IPS DF 4.7 (cell line): ENCODE data around the gene GINS1.

ENCODE experiments used
- DNase-seq: peaks from one replicate; pipeline ENCODE4 v3.0.0-alpha.2; 2013; ENCODE audit warnings: low spot score; ENCODE audit errors: extremely low read depth

GINS1 gene

GRCh38 chr20:25493137-25493536, 85.7 kb downstream of the GINS1 start:
- DNase-seq, result no peak

DNA sequence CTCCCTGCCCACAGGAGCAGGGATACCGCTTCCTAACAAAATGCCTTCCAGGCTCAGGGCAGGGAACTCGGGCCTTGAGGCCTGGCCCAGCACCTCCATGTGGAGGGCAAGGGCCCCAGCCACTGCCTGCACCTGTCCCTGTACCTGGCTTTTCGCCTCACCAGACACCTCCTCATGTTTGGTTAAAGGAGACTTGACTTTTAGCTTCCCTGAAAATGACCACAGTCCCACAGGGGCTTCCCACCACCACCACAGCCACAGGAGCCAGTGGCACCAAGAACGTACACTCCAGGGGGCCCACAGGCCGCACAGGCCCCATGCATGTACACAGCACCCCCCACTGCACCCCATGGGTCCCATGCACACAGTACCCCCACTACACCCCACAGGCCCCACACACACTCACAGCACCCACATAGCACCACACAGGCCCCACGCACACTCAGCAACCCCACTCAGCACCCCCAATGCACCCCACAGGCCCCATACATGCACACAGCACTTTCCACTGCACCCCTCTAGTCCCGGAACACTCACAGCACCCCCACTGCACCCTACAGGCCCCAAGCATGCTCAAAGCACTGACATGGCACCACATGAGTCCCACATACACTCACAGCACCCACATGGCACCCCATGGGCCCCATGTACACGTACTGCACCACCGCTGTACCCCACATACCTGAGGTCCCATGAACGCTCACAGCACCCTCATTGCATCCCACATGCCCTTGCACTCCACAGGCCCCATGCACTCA, 86.5 kb downstream of the GINS1 start:
- DNase-seq, result no peak

GRCh38 chr20:25494506-25495188, 87.2 kb downstream of the GINS1 start:
- DNase-seq, result no peak

DNA sequence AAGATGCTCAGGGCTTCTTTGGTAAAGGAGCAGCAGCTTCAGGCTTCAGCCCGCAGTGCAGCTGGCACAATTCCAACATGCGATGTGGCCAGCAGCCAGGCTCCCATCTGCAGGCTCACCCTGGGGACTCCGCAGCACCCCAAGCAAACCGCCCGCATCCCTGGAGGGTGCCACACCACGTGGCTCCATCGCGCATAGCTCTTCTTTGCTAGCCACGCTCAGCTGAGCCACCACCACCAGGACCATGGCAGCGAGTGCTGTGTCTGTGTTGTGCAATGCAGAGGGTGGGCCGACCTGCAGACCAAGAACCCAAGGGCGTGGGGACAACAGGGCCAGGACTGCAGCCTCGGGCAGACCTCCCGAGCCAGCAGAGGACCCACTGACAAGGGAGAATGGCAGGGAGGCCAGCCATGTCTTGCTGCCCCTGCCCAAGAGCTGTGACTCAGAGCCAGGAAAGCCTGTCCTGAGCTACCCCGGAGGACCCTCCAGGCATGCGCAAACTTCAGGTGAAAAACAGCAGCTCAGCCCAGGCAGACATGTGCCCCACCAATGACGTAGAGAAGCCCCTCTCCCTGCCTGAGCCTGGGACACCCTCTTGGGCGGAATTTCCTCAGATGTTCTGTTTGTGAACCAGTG, 87.8 kb downstream of the GINS1 start:
- DNase-seq, result no peak

DNA sequence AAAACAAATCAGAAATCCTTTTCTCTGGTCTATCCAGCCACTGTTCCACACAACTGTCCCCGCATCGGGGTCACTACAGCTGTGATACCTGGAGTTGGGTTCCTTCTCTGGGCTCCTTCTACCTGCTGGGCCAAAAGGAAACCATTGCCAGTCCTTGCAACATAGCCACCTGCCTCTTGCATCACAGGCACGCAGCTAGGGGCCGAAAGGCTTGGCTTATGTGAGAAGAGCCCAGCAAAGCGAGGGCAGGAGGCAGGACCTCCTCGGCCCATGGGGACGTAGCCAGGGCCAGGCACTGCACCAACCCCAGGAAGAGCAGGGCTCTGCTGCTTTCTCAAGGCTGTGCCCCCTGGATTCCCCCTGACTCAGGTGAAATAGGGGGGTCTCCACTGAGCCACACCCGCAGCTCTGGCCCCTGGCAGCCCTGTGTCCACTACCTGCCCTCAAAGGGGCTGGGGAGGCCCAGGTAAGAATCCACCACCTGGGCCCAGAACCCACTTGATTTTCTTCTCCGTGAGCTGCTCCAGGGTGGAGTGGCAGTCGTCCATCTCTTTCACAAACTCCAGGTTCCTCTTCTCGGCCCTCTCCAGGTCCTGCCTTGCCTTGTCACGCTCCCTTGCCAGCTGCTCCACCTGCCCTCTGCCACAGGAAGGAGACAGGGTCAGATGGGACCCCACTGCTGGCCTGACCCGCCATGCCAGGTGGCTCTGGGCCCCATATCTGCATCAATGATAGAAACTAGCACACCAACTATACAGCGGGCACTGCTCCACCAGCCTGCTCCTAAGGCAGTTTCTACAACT, 88.9 kb downstream of the GINS1 start:
- DNase-seq, result no peak

- DNase-seq, result no peak
Observed at GRCh38 chr20:25496968-25497401, 89.5 kb downstream of the GINS1 start.

DNA sequence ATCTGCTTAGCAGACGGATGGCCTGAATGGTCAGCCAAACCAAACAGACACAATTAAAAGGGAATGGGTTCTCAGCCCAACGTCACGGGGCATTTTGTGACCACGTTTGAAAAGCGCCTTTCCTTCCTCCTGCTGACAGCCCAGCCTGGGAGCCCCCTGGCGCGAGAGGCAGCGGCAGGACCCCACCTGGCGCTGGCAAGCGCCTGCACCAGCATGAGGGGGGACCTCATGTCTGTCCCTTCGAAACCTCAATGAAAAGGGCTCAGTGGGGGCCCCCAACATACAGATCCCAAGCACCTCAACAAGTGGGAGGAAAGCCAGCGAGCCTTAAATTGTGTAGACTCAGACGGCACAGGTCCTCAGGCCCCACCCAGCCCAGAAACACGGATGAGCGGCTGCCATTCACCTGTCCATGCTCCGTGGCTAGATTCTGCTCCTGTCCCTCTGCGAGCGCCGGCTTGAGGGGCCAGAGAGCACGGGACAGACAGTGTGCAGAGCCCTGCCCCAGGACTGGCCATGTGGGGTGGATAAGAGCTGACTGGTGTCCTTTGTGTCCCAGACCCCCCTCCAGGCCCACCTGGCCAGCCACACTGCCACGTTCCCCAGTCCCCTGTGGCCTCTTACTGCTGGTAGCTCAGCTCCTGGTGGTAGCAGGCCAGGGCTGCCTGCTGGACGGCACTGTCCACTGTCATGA, 90.3 kb downstream of the GINS1 start:
- DNase-seq, result no peak
